Liver (tissue), 3 donors: Measurements from ENCODE around the gene CCSER2.

Experiments
- CTCF ChIP-seq: fragments of 150-350 bp; IDR thresholded peaks from 2 replicates; pipeline ENCODE4 v1.5.1; 2017; ENCODE audit warnings: improper control_type of control experiment, low read depth, low read length; ENCODE audit not compliant: missing input control
- GABPA ChIP-seq, 2 donors: IDR thresholded peaks in 1 of 2; conservative IDR thresholded peaks in 1 of 2; 2 replicates each; pipeline ENCODE4 v1.6.1; 2016; ENCODE audit warnings: antibody characterized with exemption in 2 of 2, mild to moderate bottlenecking in 1 of 2, moderate library complexity in 1 of 2
- HNF4A ChIP-seq, 2 donors: conservative IDR thresholded peaks; 2 replicates each; pipeline ENCODE4 v1.6.1; 2016; ENCODE audit warnings: antibody characterized with exemption in 2 of 2, mild to moderate bottlenecking in 2 of 2
- JUND ChIP-seq, 2 donors: IDR thresholded peaks; 2 replicates each; pipeline ENCODE4 v1.6.1; 2016; ENCODE audit warnings: antibody characterized with exemption in 2 of 2
- MAX ChIP-seq: IDR thresholded peaks from 2 replicates; pipeline ENCODE4 v1.6.1; 2016; ENCODE audit warnings: antibody characterized with exemption
- RXRA ChIP-seq, 2 donors: IDR thresholded peaks; 2 replicates each; pipeline ENCODE4 v1.6.1; 2017 to 2018; ENCODE audit warnings: antibody characterized with exemption in 2 of 2, mild to moderate bottlenecking in 1 of 2
- SP1 ChIP-seq: IDR thresholded peaks from 2 replicates; pipeline ENCODE4 v1.6.1; 2018; ENCODE audit warnings: antibody characterized with exemption, mild to moderate bottlenecking
- TAF1 ChIP-seq: conservative IDR thresholded peaks from 2 replicates; pipeline ENCODE4 v1.6.1; 2016; ENCODE audit warnings: antibody characterized with exemption, mild to moderate bottlenecking
- YY1 ChIP-seq: IDR thresholded peaks from 2 replicates; pipeline ENCODE4 v1.6.1; 2016; ENCODE audit warnings: antibody characterized with exemption, mild to moderate bottlenecking
- ZBTB33 ChIP-seq: IDR thresholded peaks from 2 replicates; pipeline ENCODE4 v1.6.1; 2016; ENCODE audit warnings: antibody characterized with exemption
- donor health status: healthy.
- donor health status: healthy.

- TF ChIP-seq SP1 (no peak), CTCF (no peak), TAF1 (no peak), ZBTB33 (no peak), MAX (no peak), HNF4A (conservative IDR thresholded peaks at IDR 0.05) (no peak), JUND (IDR thresholded peaks at IDR 0.05) (no peak), YY1 (no peak), RXRA (IDR thresholded peaks at IDR 0.05) (no peak), GABPA (IDR thresholded peaks at IDR 0.05 in 1 of 2, conservative IDR thresholded peaks at IDR 0.05 in 1 of 2) (no peak)
Observed at GRCh38 chr10:84478151-84478550, 149.8 kb downstream of the CCSER2 start.
